CD4-positive, CD25-positive, alpha-beta regulatory T cell (primary cell): ENCODE measurements around the gene MYLK2. TPM values are rescaled to one million over a fixed set of nuclear protein-coding genes. Genes with fewer than 3 reads are reported as not detected.
"Not testable (repeated sequence)": the region's sequence is repeated elsewhere in the genome, so short reads cannot be mapped to it uniquely, and the experiment has no call there.

Source experiments
- ATAC-seq, 2 donors: fragments of 150-1000 bp; cut with Tn5 transposase; one replicate each; pipeline ENCODE4 v1.10.0; 2021; ENCODE audit warnings: low read depth in 2 of 2, moderate number of reproducible peaks in 2 of 2, moderate library complexity in 1 of 2
- DNase-seq, 3 donors: peaks; one replicate each; pipeline versions ENCODE4 v3.0.0 to v3.0.0-alpha.2; 2012 to 2022; ENCODE audit warnings: mixed read lengths in 1 of 3
- H3K27ac ChIP-seq: one replicate; pipeline ENCODE4 v1.7.0; 2013; ENCODE audit warnings: mild to moderate bottlenecking, low read length; ENCODE audit not compliant: insufficient read depth, poor library complexity, severe bottlenecking
- H3K27me3 ChIP-seq: one replicate; pipeline ENCODE4 v1.7.0; 2013; ENCODE audit warnings: low read length; ENCODE audit not compliant: control insufficient read depth, insufficient read depth
- H3K36me3 ChIP-seq: one replicate; pipeline ENCODE4 v1.7.0; 2013; ENCODE audit warnings: mild to moderate bottlenecking, low read length, moderate library complexity; ENCODE audit not compliant: control insufficient read depth, insufficient read depth
- H3K4me1 ChIP-seq: 2 replicates; pipeline ENCODE4 v1.7.0; 2013; ENCODE audit warnings: mild to moderate bottlenecking, low read length; ENCODE audit not compliant: insufficient read depth, control insufficient read depth, poor library complexity, severe bottlenecking
- H3K4me3 ChIP-seq: one replicate; pipeline ENCODE4 v1.7.0; 2013; ENCODE audit warnings: low read depth, mild to moderate bottlenecking, low read length, moderate library complexity
- H3K9me3 ChIP-seq, 2 experiments: 1 replicate in 1 of 2; 2 replicates in 1 of 2; pipeline ENCODE4 v1.7.0; 2013; ENCODE audit warnings: low read length in 2 of 2, mild to moderate bottlenecking in 1 of 2, moderate library complexity in 1 of 2; ENCODE audit not compliant: control insufficient read depth in 2 of 2
- H3K27ac Mint-ChIP-seq, 3 donors: one replicate each; pipeline ENCODE4 v1.8.0; 2020 to 2022; ENCODE audit warnings: mild to moderate bottlenecking in 3 of 3, mixed read lengths in 3 of 3, moderate library complexity in 2 of 3
- H3K27me3 Mint-ChIP-seq: one replicate; pipeline ENCODE4 v1.8.0; 2022; ENCODE audit warnings: mild to moderate bottlenecking, mixed read lengths
- H3K36me3 Mint-ChIP-seq: one replicate; pipeline ENCODE4 v1.8.0; 2020; ENCODE audit warnings: mixed read lengths
- H3K4me1 Mint-ChIP-seq, 4 donors: one replicate each; pipeline ENCODE4 v1.8.0; 2020 to 2022; ENCODE audit warnings: mixed read lengths in 4 of 4, mild to moderate bottlenecking in 1 of 4
- H3K4me3 Mint-ChIP-seq, 4 donors: one replicate each; pipeline ENCODE4 v1.8.0; 2020 to 2022; ENCODE audit warnings: mild to moderate bottlenecking in 4 of 4, mixed read lengths in 4 of 4, moderate library complexity in 3 of 4
- H3K9me3 Mint-ChIP-seq, 7 donors: one replicate each; pipeline ENCODE4 v1.8.0; 2020 to 2022; ENCODE audit warnings: mixed read lengths in 7 of 7, mild to moderate bottlenecking in 3 of 7, moderate library complexity in 2 of 7
- polyA plus RNA-seq, 4 donors: library from polyadenylated mRNA; unstranded; fragments of 300-500 nt; fragmentation: Illumina TruSeq; gene quantifications; one replicate each; pipeline ENCODE4 v1.2.3, GENCODE V29; 2021
- total RNA-seq: library from RNA; stranded (reverse); gene quantifications from one replicate; pipeline ENCODE4 v1.2.3, GENCODE V29; 2022

MYLK2 gene
- total and polyA plus RNA-seq, 5 donors from 2014 or later: not detected

DNA sequence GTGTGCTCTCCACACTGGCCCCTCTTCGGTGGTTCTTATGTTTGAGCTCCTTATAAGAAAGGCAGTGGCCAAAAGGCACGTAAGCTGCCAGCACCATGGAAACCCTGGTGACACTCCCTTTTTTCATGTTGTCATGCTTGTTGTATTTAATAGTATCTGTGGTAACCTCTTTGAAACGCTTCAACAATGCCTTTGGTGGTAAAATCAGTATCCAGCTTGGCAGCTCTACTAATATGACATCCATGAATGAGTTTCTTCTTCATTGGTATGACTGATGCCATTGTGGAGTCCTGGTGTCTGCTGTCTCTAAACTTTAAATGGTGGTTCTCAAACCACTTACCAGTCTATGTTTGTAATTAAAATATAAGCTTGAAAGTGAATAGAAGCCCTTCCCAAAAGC is 10.7 kb upstream of the MYLK2 start:
- H3K4me3 ChIP-seq: no peak overlapping the region
- no peaks in the 10 kb centered on the region for H3K9me3 ChIP-seq
- no peak for ATAC-seq
- H3K27ac Mint-ChIP-seq: no peak overlapping the region
- H3K36me3 ChIP-seq: no peaks in the 10 kb centered on the region
- no peak overlapping the region for H3K4me3 Mint-ChIP-seq
- H3K4me1 ChIP-seq: no peaks in the 10 kb centered on the region
- no peaks in the 10 kb centered on the region for H3K27me3 ChIP-seq
- peaks cover 7 to 10% (median 9%) of the 10 kb centered on the region in 4 donors for H3K4me1 Mint-ChIP-seq
- no peaks in the 10 kb centered on the region for H3K36me3 Mint-ChIP-seq
- H3K9me3 Mint-ChIP-seq: no peaks in the 10 kb centered on the region
- no peak overlapping the region for H3K27ac ChIP-seq
- DNase-seq: no peak
- H3K27me3 Mint-ChIP-seq: no peaks in the 10 kb centered on the region

DNA sequence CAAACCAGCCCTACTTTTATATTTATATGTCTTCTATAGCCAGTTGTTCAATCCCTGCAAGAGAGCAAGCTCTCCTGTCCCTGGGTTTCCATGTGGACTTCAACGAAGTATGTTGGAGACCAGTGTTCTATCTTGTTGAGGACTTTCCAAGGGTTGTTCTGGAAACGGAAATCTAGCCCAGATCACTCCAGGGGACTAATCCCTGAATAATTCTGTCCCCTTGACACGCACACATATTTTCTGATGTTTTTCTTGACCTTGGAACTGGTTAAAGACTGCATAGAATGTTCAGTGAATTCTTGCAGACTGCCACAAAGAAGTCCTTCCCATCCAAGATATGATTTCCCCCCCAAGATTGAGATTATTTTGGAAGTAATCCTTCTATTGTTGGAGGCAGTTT is 9.5 kb upstream of the MYLK2 start:
- H3K27ac Mint-ChIP-seq: no peak overlapping the region
- no peak for DNase-seq
- Histone ChIP-seq H3K4me3 (no peak overlapping the region), H3K36me3 (no peaks in the 10 kb centered on the region), H3K27me3 (no peaks in the 10 kb centered on the region), H3K9me3 (no peaks in the 10 kb centered on the region), H3K4me1 (no peaks in the 10 kb centered on the region), H3K27ac (no peak overlapping the region)
- no peaks in the 10 kb centered on the region for H3K4me1 Mint-ChIP-seq
- H3K4me3 Mint-ChIP-seq: no peak overlapping the region
- no peaks in the 10 kb centered on the region for H3K36me3 Mint-ChIP-seq
- no peaks in the 10 kb centered on the region for H3K9me3 Mint-ChIP-seq
- no peaks in the 10 kb centered on the region for H3K27me3 Mint-ChIP-seq
- ATAC-seq: no peak

DNA sequence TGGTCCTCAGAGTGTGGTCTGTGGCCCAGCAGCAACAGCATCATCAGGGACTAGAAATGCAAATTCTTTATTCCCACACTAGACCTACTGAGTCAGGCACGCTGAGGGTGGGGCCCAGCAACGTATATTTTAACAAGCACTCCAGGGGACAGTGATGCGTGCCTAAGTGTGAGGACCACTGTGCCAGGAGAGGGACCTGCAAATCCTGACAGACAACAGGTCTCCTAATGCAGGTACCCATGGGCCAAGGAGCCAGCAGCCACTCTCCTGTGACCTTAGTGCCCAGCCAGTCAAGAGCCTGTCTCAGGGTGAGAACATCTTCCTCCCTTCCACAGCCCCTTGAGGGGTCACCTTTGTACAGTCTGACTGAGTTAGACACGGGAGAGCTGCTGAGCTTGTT is 8.0 kb upstream of the MYLK2 start:
- no peak overlapping the region for H3K4me3 ChIP-seq
- Mint-ChIP-seq H3K4me1 (no peaks in the 10 kb centered on the region), H3K36me3 (no peaks in the 10 kb centered on the region), H3K4me3 (no peak overlapping the region), H3K9me3 (no peaks in the 10 kb centered on the region), H3K27ac (no peak overlapping the region), H3K27me3 (no peaks in the 10 kb centered on the region)
- no peak for ATAC-seq
- H3K27ac ChIP-seq: no peak overlapping the region
- H3K4me1 ChIP-seq: no peaks in the 10 kb centered on the region
- H3K27me3 ChIP-seq: no peaks in the 10 kb centered on the region
- no peaks in the 10 kb centered on the region for H3K36me3 ChIP-seq
- no peak for DNase-seq
- no peaks in the 10 kb centered on the region for H3K9me3 ChIP-seq

DNA sequence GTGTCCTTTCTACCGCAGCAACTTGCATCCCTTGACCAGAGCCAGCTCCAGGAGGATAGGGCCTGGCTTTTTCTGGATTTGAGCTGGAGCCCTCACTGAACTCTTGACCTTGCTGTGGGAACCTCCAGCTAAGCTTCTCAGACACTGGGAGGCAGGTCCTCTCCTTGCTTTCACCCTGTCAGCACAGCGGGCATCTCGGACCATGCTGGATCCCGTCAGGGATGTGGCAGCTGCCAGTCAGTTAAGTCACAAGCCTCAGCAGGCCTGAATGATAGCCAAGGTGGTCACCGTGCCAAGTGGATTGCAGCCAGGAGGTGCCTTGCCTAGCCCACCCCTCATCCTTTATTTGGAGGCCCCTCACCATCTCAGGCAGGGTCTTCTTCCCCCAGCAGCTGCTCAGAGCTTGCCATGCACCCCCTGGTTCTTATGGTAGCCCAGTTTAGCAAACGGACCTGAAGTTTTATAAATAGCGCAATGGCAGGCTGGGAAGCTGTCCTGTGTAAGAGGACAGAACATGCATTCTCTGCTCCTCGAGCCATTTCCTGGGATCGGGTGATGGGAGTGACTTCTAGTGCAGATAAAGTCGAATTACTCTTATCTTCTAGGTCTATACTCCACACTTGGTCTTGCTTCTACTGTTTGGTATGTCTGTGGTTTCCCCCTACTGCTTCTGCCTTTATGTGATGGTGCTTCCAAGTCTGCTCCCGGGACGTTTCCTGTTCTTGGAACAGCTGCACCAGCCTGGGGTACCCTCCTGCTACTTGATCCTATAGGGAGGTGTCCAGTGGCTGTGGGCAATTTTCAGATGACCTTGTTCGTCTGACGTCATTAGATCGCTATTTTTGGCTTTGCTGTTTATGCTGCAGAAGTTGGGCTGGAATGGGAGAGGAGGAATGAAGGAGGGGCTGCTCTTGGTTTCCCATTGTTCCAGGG is 7.1 kb upstream of the MYLK2 start:
- ATAC-seq (no peak), DNase-seq (no peak)
- Mint-ChIP-seq H3K36me3 (no peaks in the 10 kb centered on the region), H3K4me1 (no peaks in the 10 kb centered on the region), H3K4me3 (no peak overlapping the region), H3K9me3 (no peaks in the 10 kb centered on the region), H3K27ac (no peak overlapping the region), H3K27me3 (no peaks in the 10 kb centered on the region)
- H3K4me1 ChIP-seq: no peaks in the 10 kb centered on the region
- H3K27ac ChIP-seq: no peak overlapping the region
- H3K27me3 ChIP-seq: no peaks in the 10 kb centered on the region
- no peak overlapping the region for H3K4me3 ChIP-seq
- H3K9me3 ChIP-seq: no peaks in the 10 kb centered on the region
- no peaks in the 10 kb centered on the region for H3K36me3 ChIP-seq

DNA sequence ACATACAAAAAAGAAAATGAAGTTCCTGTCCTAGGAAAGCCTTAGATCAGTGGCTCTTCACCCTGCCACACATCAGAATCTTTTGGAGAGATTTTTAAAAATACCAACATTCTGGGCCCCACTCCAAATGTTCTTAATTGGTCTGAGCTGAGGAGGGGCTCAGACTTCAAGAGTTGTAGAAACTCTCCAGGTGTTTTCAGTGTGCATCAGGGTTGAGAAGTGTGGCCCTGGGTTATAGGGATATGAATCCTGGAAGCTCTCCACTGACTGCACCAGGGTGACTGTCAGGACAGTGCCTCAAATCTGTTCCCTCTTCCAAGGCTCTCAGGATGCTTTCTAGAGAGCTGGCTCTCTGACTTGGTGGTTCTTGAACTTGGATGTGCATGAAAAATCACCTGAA is 5.5 kb upstream of the MYLK2 start:
- no peak overlapping the region for H3K27ac Mint-ChIP-seq
- H3K27me3 Mint-ChIP-seq: no peaks in the 10 kb centered on the region
- no peaks in the 10 kb centered on the region for H3K9me3 ChIP-seq
- H3K9me3 Mint-ChIP-seq: no peaks in the 10 kb centered on the region
- H3K36me3 ChIP-seq: no peaks in the 10 kb centered on the region
- no peak for DNase-seq
- H3K4me3 Mint-ChIP-seq: no peak overlapping the region
- no peaks in the 10 kb centered on the region for H3K27me3 ChIP-seq
- no peaks in the 10 kb centered on the region for H3K36me3 Mint-ChIP-seq
- no peak overlapping the region for H3K4me3 ChIP-seq
- no peak overlapping the region for H3K27ac ChIP-seq
- ATAC-seq: no peak
- no peaks in the 10 kb centered on the region for H3K4me1 ChIP-seq
- H3K4me1 Mint-ChIP-seq: no peaks in the 10 kb centered on the region

DNA sequence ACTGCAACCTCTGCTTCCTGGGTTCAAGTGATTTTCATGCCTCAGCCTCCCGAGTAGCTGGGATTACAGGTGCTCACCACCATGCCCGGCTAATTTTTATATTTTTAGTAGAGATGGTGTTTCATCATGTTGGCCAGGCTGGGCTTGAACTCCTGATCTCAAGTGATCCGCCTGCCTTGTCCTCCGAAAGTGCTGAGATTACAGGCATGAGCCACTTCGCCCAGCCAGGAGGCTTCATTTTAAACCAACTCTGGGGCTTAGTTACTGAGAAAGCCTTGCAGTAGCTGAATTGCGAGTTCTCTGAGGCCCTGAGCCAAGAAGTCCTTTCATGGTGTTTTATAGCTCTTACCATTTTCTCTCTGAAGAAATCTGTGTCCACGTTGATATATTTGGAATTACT is 5.0 kb upstream of the MYLK2 start:
- not testable (repeated sequence) for H3K4me1 Mint-ChIP-seq, H3K4me1 ChIP-seq, H3K27me3 ChIP-seq, H3K4me3 Mint-ChIP-seq, H3K4me3 ChIP-seq, ATAC-seq, DNase-seq, H3K36me3 Mint-ChIP-seq, H3K27ac ChIP-seq, H3K9me3 ChIP-seq, H3K36me3 ChIP-seq, H3K27me3 Mint-ChIP-seq, H3K9me3 Mint-ChIP-seq
- peak overlapping the region in 1 of 3 donors; percentile 14 for H3K27ac Mint-ChIP-seq

DNA sequence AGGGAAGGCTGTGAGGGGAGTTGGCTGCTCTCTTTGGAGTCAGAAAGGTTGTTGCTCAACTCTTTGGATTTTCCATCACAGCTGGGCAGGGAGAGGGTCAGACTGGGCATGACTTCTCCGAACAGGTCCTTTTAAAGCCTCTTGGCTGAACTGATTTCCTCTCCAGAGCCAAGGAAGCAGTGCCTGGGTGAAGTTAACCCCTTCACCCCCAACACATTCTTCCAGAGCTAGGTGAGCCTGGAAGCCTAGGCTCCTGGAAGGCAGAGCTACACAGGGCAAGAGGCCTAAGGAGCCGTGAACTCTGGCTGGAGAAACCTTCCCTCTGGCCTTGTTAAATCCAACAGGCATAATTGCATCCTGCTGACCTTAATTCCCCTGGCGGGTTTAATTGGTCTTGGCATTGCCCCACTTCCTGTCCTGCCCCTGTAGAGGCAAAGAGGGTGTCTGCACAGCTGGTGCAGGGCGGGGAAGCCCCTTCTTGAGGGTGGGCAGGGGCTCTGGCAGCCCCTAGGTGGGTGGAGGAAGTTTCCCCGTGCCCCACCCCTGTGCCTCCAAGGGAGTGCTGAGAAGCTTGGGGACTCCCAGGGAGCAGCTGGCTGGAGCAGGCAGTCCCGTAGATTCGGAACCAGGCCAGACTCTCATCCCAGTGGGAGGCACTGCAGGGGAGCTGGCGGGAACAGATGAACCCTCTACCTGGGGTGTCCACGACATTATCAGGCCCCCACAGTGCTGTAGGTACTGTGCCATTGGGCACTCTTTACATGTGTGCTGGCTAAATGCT is 3.6 kb upstream of the MYLK2 start:
- Histone ChIP-seq H3K4me3 (no peak overlapping the region), H3K27ac (no peak overlapping the region), H3K27me3 (no peaks in the 10 kb centered on the region), H3K36me3 (no peaks in the 10 kb centered on the region), H3K9me3 (no peaks in the 10 kb centered on the region), H3K4me1 (no peaks in the 10 kb centered on the region)
- no peaks in the 10 kb centered on the region for H3K4me1 Mint-ChIP-seq
- no peak overlapping the region for H3K4me3 Mint-ChIP-seq
- ATAC-seq (no peak), DNase-seq (no peak)
- H3K27me3 Mint-ChIP-seq: no peaks in the 10 kb centered on the region
- H3K27ac Mint-ChIP-seq: no peak overlapping the region
- H3K9me3 Mint-ChIP-seq: no peaks in the 10 kb centered on the region
- H3K36me3 Mint-ChIP-seq: no peaks in the 10 kb centered on the region
